Measurements from ENCODE around the gene LMX1A.

Gene LMX1A

DNA sequence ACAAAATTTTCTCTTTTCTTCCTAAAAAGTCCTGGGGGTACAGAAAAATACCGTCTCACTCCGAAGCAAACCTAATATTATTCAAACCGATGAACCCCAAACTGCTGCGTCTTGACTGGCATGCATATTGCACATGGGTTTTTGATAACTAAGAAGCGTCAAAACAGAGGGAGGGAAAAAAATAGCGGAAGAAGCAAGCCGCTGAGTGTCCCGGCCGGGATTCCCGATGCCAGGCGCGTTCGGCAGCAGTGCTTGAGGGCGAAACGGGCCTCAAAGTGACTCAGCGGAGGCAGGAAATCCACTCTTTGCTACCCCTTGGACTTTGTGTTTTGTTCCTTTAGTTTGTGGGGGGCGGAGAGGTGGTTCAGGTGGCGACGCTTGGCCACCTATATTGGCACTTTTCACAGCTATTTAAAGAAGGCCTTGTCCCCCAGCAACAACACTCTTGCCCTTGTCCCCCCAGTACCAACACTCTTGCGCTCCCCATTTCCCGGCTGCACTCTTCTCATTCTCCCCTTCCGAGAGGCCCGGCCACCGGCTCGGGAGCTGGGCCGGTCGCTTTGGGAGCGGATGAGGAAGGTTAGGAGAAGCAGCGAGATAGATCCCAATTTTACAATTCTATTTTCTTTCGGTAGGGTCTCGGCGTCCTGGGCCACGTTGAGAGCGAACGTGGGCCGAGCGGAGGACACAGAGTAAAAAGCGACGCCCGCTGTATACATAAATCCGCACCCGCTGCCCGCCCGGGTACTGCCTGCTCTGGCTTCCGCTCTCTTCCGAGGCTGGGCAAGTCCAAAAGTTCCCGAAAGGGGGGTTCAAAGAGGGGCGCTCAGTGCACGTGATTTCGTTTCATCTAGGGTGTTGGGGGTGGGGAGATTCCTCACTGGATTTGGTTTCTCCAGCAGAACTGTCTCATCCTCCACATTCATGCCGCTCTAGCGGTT is 2.5 kb downstream of the LMX1A start:
- 1% methylated on average over 35 of the region's 52 CpGs for WGBS
- Histone ChIP-seq H3K79me1 (replicated peaks; ENCODE audit: low read length, poor library complexity, severe bottlenecking) (no peaks in the 10 kb centered on the region), H2AFZ (ENCODE audit: low read depth, low read length) (no peak overlapping the region), H3K4me2 (ENCODE audit: low read length, poor library complexity, severe bottlenecking) (peak overlapping the region; percentile 25), H4K8ac (ENCODE audit: low read length) (no peak overlapping the region), H2BK120ac (ENCODE audit: low read depth, low read length) (no peak overlapping the region), H3K4me3 (ENCODE audit: insufficient read depth in 1 of 2, low read depth in 1 of 2, low read length in 2 of 2) (no peak overlapping the region), H3K14ac (ENCODE audit: low read length in 2 of 2) (no peak overlapping the region), H3K27ac (ENCODE audit: low read length, poor library complexity, severe bottlenecking) (no peak overlapping the region), H2BK12ac (ENCODE audit: low read length in 2 of 2) (no peak overlapping the region), H3K18ac (ENCODE audit: low read depth in 1 of 2, low read length in 2 of 2) (no peak overlapping the region), H2BK5ac (ENCODE audit: low read depth, low read length, poor library complexity, severe bottlenecking) (no peak overlapping the region), H3K9me3 (ENCODE audit: control insufficient read depth, low read length) (no peaks in the 10 kb centered on the region), H3K23ac (ENCODE audit: low read length in 2 of 2) (peak overlapping the region in 1 of 2 experiments; percentile 2), H2AK5ac (ENCODE audit: low read length, severe bottlenecking) (no peak overlapping the region), H3K36me3 (ENCODE audit: control insufficient read depth in 1 of 2, insufficient read depth in 2 of 2, low read depth in 1 of 2, low read length in 2 of 2) (no peaks in the 10 kb centered on the region), H2BK15ac (ENCODE audit: low read depth, poor library complexity, severe bottlenecking) (no peak overlapping the region), H3K9ac (ENCODE audit: low read length) (no peak overlapping the region), H3K4me1 (ENCODE audit: control insufficient read depth, insufficient read depth, low read depth, low read length) (peaks cover 16% of the 10 kb centered on the region), H3K27me3 (ENCODE audit: control insufficient read depth in 1 of 2, insufficient read depth in 1 of 2, low read length in 2 of 2) (peaks cover 48 to 84% of the 10 kb centered on the region in 2 experiments), H3K4ac (ENCODE audit: low read depth in 1 of 2, low read length in 2 of 2) (no peak overlapping the region), H4K91ac (ENCODE audit: low read length) (no peak overlapping the region)
- DNase-seq, result no peak

- Histone ChIP-seq H3K27me3 (ENCODE audit: control insufficient read depth in 1 of 2, insufficient read depth in 1 of 2, low read length in 2 of 2) (peaks cover 42 to 81% of the 10 kb centered on the region in 2 experiments), H4K91ac (ENCODE audit: low read length) (no peak overlapping the region), H3K4me1 (ENCODE audit: control insufficient read depth, insufficient read depth, low read depth, low read length) (peaks cover 16% of the 10 kb centered on the region), H2BK12ac (ENCODE audit: low read length in 2 of 2) (no peak overlapping the region), H2AFZ (ENCODE audit: low read depth, low read length) (no peak overlapping the region), H3K79me1 (replicated peaks; ENCODE audit: low read length, poor library complexity, severe bottlenecking) (no peaks in the 10 kb centered on the region), H4K8ac (ENCODE audit: low read length) (no peak overlapping the region), H2BK5ac (ENCODE audit: low read depth, low read length, poor library complexity, severe bottlenecking) (no peak overlapping the region), H3K36me3 (ENCODE audit: control insufficient read depth in 1 of 2, insufficient read depth in 2 of 2, low read depth in 1 of 2, low read length in 2 of 2) (no peaks in the 10 kb centered on the region), H3K9ac (ENCODE audit: low read length) (no peak overlapping the region), H3K4me2 (ENCODE audit: low read length, poor library complexity, severe bottlenecking) (no peak overlapping the region), H2BK15ac (ENCODE audit: low read depth, poor library complexity, severe bottlenecking) (no peak overlapping the region), H3K18ac (ENCODE audit: low read depth in 1 of 2, low read length in 2 of 2) (no peak overlapping the region), H2AK5ac (ENCODE audit: low read length, severe bottlenecking) (no peak overlapping the region), H3K4ac (ENCODE audit: low read depth in 1 of 2, low read length in 2 of 2) (no peak overlapping the region), H3K27ac (ENCODE audit: low read length, poor library complexity, severe bottlenecking) (no peak overlapping the region), H3K9me3 (ENCODE audit: control insufficient read depth, low read length) (no peaks in the 10 kb centered on the region), H3K14ac (ENCODE audit: low read length in 2 of 2) (no peak overlapping the region), H3K23ac (ENCODE audit: low read length in 2 of 2) (no peak overlapping the region), H2BK120ac (ENCODE audit: low read depth, low read length) (no peak overlapping the region), H3K4me3 (ENCODE audit: insufficient read depth in 1 of 2, low read depth in 1 of 2, low read length in 2 of 2) (no peak overlapping the region)
- no peak for DNase-seq
- WGBS, result 1% methylated on average over 58 of the region's 59 CpGs
These were observed 3.8 kb downstream of the LMX1A start for GRCh38 chr1:165352442-165353293.

DNA sequence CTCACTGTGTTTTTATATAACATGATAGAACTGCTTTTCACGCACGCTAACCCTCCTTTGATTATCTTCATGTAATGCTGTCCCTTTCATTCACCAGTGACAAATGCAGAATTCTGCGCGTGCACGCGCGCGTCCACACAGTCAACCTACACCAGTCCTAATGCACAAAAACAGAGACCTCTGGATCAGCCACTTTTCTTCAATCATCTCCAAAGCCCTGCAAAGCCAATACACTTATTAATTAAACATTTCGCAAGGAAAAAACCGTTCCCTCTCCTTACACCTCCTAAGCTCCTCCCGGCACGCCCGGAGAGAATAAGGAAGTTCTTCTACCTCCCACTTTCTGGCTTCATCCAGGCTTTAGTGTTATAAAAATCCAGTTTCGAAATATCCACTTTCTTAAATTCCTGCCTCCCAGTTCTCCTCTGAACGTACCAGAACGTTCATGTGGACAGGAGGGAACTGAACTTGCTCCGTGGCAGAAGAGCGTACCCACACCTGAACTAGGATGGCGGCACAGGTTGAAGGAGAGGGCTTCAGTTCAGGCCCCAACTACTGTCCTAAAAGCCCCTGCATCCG is 4.6 kb downstream of the LMX1A start:
- Histone ChIP-seq H3K23ac (ENCODE audit: low read length in 2 of 2) (no peak overlapping the region), H3K27ac (ENCODE audit: low read length, poor library complexity, severe bottlenecking) (no peak overlapping the region), H3K9ac (ENCODE audit: low read length) (no peak overlapping the region), H2AK5ac (ENCODE audit: low read length, severe bottlenecking) (no peak overlapping the region), H3K4me1 (ENCODE audit: control insufficient read depth, insufficient read depth, low read depth, low read length) (peaks cover 16% of the 10 kb centered on the region), H2BK120ac (ENCODE audit: low read depth, low read length) (no peak overlapping the region), H3K14ac (ENCODE audit: low read length in 2 of 2) (no peak overlapping the region), H3K79me1 (replicated peaks; ENCODE audit: low read length, poor library complexity, severe bottlenecking) (no peaks in the 10 kb centered on the region), H3K4ac (ENCODE audit: low read depth in 1 of 2, low read length in 2 of 2) (no peak overlapping the region), H4K8ac (ENCODE audit: low read length) (no peak overlapping the region), H4K91ac (ENCODE audit: low read length) (no peak overlapping the region), H3K18ac (ENCODE audit: low read depth in 1 of 2, low read length in 2 of 2) (no peak overlapping the region), H2BK5ac (ENCODE audit: low read depth, low read length, poor library complexity, severe bottlenecking) (no peak overlapping the region), H3K9me3 (ENCODE audit: control insufficient read depth, low read length) (no peaks in the 10 kb centered on the region), H2BK15ac (ENCODE audit: low read depth, poor library complexity, severe bottlenecking) (no peak overlapping the region), H2AFZ (ENCODE audit: low read depth, low read length) (no peak overlapping the region), H3K4me3 (ENCODE audit: insufficient read depth in 1 of 2, low read depth in 1 of 2, low read length in 2 of 2) (no peak overlapping the region), H3K27me3 (ENCODE audit: control insufficient read depth in 1 of 2, insufficient read depth in 1 of 2, low read length in 2 of 2) (peaks cover 35 to 77% of the 10 kb centered on the region in 2 experiments), H2BK12ac (ENCODE audit: low read length in 2 of 2) (no peak overlapping the region), H3K36me3 (ENCODE audit: control insufficient read depth in 1 of 2, insufficient read depth in 2 of 2, low read depth in 1 of 2, low read length in 2 of 2) (no peaks in the 10 kb centered on the region), H3K4me2 (ENCODE audit: low read length, poor library complexity, severe bottlenecking) (no peak overlapping the region)
- no peak for DNase-seq
- WGBS, result 14% methylated on average over 20 of the region's 20 CpGs

GRCh38 chr1:165350840-165351239 is 5.7 kb downstream of the LMX1A start:
- Histone ChIP-seq H2BK12ac (ENCODE audit: low read length in 2 of 2) (no peak overlapping the region), H3K9me3 (ENCODE audit: control insufficient read depth, low read length) (no peaks in the 10 kb centered on the region), H4K8ac (ENCODE audit: low read length) (no peak overlapping the region), H4K91ac (ENCODE audit: low read length) (no peak overlapping the region), H3K36me3 (ENCODE audit: control insufficient read depth in 1 of 2, insufficient read depth in 2 of 2, low read depth in 1 of 2, low read length in 2 of 2) (no peaks in the 10 kb centered on the region), H3K23ac (ENCODE audit: low read length in 2 of 2) (no peak overlapping the region), H3K4me1 (ENCODE audit: control insufficient read depth, insufficient read depth, low read depth, low read length) (peaks cover 8% of the 10 kb centered on the region), H3K14ac (ENCODE audit: low read length in 2 of 2) (no peak overlapping the region), H3K27ac (ENCODE audit: low read length, poor library complexity, severe bottlenecking) (no peak overlapping the region), H3K4ac (ENCODE audit: low read depth in 1 of 2, low read length in 2 of 2) (no peak overlapping the region), H3K79me1 (replicated peaks; ENCODE audit: low read length, poor library complexity, severe bottlenecking) (no peaks in the 10 kb centered on the region), H3K9ac (ENCODE audit: low read length) (no peak overlapping the region), H3K4me3 (ENCODE audit: insufficient read depth in 1 of 2, low read depth in 1 of 2, low read length in 2 of 2) (no peak overlapping the region), H2AK5ac (ENCODE audit: low read length, severe bottlenecking) (no peak overlapping the region), H3K4me2 (ENCODE audit: low read length, poor library complexity, severe bottlenecking) (no peak overlapping the region), H3K18ac (ENCODE audit: low read depth in 1 of 2, low read length in 2 of 2) (no peak overlapping the region), H2BK5ac (ENCODE audit: low read depth, low read length, poor library complexity, severe bottlenecking) (no peak overlapping the region), H2BK120ac (ENCODE audit: low read depth, low read length) (no peak overlapping the region), H3K27me3 (ENCODE audit: control insufficient read depth in 1 of 2, insufficient read depth in 1 of 2, low read length in 2 of 2) (peaks cover 28 to 71% of the 10 kb centered on the region in 2 experiments), H2BK15ac (ENCODE audit: low read depth, poor library complexity, severe bottlenecking) (no peak overlapping the region), H2AFZ (ENCODE audit: low read depth, low read length) (no peak overlapping the region)
- no peak for DNase-seq
- WGBS, result 6% methylated on average over 2 of the region's 3 CpGs

All from mesenchymal stem cell (in vitro differentiated cells and primary cell).